ENCODE data around the gene ANKRD23.

Gene ANKRD23

DNA sequence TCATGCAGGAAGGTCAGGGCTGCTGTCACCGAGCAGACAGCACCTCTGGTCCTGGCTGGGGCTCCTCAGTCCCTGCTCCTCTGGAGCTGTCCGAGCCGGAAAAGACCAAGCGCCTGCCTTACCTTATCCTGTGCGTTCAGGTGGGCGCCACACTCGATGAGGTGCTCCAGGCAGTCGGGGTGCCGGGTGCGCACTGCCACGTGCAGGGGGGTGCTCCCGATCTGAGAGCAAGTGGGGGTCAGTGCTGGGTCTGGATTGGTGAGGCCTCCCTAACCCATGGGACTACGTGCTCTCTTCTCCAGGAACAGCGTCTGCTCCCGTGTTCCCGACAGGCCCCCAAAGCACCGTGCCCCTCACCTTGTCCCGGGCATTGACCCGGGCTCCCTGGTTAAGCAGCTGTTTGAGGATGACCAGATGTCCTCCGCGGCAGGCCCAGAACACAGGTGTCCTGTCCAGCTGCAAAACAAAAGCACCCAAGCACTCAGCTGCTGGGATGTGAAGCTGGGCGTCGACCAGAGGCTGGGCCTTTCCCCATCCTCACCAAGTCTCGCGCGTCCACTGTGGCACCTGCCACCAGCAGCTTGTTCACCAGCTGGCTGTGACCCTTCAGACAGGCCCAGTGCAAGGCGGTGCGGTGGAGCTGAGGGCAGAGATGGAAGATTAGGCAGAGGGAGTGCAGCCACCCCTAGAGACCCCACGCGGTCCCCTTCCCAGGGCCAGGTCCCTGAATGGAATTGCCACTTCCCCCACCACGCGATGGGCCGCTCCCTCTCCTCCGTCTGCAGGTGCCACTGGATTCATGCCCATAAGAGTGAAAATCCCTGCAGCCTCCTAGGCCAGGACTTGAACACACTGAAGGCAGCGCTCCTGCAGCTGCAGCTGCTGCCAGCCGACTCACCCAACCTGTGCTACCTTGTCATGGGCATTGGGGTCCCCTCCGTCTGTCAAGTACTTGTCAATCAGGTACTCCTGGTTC lies 3.7 kb downstream of the ANKRD23 start:
- Histone ChIP-seq H3K36me3 (ENCODE audit: insufficient read depth, low read length) (no peaks in the 10 kb centered on the region), H3K4me2 (ENCODE audit: low read length) (no peak overlapping the region), H3K9me3 (replicated peaks; ENCODE audit: low read length) (no peaks in the 10 kb centered on the region), H3K4me1 (ENCODE audit: control insufficient read depth, insufficient read depth, low read length) (no peaks in the 10 kb centered on the region), H3K4me3 (ENCODE audit: low read length) (no peak overlapping the region), H3K9ac (ENCODE audit: low read depth, low read length) (no peak overlapping the region), H3K27me3 (ENCODE audit: control insufficient read depth, insufficient read depth, low read length) (no peaks in the 10 kb centered on the region)

DNA sequence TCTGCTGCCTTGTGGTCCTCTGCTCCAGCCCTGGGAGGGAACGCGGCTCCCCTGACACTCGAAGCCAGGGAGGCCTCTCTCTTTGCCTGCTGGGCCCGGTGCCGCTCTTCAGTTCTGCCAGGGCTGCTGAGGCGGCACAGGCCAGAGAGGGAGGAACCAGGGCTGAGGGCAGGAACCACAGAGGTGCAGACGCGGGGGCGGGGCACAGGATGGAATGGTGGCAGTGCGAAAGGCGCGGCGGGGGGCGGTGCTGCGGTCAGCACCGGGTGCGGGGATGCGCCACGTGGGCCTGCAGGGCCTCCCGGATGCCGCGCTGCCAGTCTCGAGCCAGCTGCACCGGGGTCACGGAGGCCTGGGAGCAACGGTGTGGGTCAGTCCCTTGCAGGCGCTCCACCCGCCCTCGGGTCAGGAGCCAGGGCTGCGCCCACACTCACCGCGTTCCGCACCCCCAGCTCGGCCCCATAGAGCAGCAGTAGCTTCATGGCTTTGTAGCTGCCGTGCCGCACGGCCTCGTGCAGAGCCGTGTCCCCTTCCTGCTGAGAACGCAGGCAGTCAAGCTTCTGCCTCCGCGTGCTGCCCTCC lies 4.4 kb downstream of the ANKRD23 start:
- H3K4me2 ChIP-seq (ENCODE audit: low read length), result no peak overlapping the region
- H3K9ac ChIP-seq (ENCODE audit: low read depth, low read length), result no peak overlapping the region
- H3K36me3 ChIP-seq (ENCODE audit: insufficient read depth, low read length), result no peaks in the 10 kb centered on the region
- no peaks in the 10 kb centered on the region for H3K27me3 ChIP-seq (ENCODE audit: control insufficient read depth, insufficient read depth, low read length)
- H3K4me1 ChIP-seq (ENCODE audit: control insufficient read depth, insufficient read depth, low read length), result no peaks in the 10 kb centered on the region
- H3K4me3 ChIP-seq (ENCODE audit: low read length), result no peak overlapping the region
- no peaks in the 10 kb centered on the region for H3K9me3 ChIP-seq (replicated peaks; ENCODE audit: low read length)

DNA sequence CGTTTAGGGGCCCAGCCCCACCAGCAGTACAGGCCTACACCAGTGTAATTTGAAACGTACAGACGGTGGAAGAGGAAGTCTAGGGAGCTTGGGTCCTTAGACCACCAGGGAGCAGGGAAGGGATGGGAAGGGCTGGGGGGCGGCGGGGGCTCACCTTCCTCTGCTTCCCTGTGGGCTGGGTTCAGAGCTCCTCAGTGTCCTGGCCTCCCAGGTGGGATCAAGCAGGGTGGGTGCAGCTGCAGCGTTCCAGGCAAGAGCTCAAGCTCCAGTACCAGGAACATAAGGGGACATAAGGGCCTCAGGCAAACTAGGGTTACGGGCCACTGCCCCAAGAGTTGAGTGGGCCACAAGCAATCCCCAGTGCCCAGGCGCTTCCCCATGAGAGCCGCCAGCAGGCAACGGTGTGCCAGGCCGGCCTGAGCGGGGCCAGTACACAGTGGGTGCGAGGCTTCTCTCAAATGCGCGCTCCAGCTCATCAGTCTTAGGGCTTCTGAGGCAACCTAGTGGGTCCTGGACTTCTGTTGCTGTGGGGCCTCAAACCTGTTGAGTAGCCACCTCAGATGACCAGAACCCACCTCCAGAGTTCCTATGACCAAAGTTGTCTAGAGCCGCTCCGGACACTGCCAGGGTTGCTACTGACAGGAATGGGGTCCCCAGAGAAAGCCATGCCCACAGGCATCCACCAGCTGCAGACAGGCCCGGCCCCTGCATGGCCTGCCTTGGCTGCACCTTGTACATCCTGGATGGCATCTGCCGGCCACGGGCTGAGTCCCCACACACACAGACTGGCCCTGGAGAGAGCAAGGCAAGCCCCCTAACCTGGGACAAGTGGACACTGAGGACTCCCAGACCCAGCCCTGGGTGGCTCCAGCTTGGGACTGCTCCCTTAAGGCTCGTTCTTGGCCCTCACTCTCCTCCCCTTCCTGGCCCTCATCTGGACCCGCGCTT lies 5.2 kb downstream of the ANKRD23 start:
- Histone ChIP-seq H3K9me3 (replicated peaks; ENCODE audit: low read length) (no peaks in the 10 kb centered on the region), H3K4me3 (ENCODE audit: low read length) (no peak overlapping the region), H3K4me1 (ENCODE audit: control insufficient read depth, insufficient read depth, low read length) (peaks cover under 1% of the 10 kb centered on the region), H3K9ac (ENCODE audit: low read depth, low read length) (no peak overlapping the region), H3K27me3 (ENCODE audit: control insufficient read depth, insufficient read depth, low read length) (no peaks in the 10 kb centered on the region), H3K4me2 (ENCODE audit: low read length) (no peak overlapping the region), H3K36me3 (ENCODE audit: insufficient read depth, low read length) (no peaks in the 10 kb centered on the region)

DNA sequence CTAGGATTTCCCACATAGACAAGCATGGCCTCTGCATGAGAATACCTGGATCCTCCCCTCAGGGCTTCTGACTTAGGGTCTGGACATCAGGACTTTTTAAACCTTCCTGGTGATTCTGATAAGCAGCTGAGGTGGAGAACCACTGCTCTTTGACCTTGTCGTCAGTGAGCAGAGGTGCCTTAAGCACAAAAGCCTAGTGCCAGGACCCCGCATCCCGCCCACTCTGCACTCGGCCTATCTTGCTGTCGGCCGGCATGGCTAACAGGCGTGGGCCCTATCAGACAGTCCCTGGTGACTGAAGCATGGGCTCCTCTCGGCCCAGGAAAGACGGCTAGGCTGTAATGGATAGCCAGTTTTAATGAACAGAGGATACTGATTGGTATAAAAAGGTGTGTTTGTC lies 6.2 kb downstream of the ANKRD23 start:
- Histone ChIP-seq H3K4me2 (ENCODE audit: low read length) (no peak overlapping the region), H3K36me3 (ENCODE audit: insufficient read depth, low read length) (no peaks in the 10 kb centered on the region), H3K4me3 (ENCODE audit: low read length) (no peak overlapping the region), H3K27me3 (ENCODE audit: control insufficient read depth, insufficient read depth, low read length) (no peaks in the 10 kb centered on the region), H3K9ac (ENCODE audit: low read depth, low read length) (no peak overlapping the region), H3K9me3 (replicated peaks; ENCODE audit: low read length) (no peaks in the 10 kb centered on the region), H3K4me1 (ENCODE audit: control insufficient read depth, insufficient read depth, low read length) (peaks cover 11% of the 10 kb centered on the region)

DNA sequence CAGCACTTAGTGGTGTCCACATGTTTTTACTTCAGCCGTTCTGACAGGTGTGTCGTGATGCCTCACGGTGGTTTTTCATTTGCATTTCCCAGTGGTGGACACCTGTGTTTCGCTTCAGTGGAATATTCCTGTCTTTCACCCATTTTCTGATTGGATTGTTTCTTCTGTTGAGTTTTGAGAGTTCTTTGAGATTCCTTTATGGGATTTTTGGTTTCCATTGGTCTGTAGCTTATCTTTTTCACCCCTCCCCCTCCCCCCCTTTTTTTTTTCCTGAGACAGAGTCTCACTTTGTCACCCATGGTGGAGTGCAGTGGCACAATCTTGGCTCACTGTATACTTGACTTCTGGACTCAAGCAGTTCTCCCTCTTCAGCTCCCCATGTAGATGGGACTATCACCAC lies 8.0 kb downstream of the ANKRD23 start:
- Histone ChIP-seq H3K9ac (ENCODE audit: low read depth, low read length) (no peak overlapping the region), H3K9me3 (replicated peaks; ENCODE audit: low read length) (no peaks in the 10 kb centered on the region), H3K27me3 (ENCODE audit: control insufficient read depth, insufficient read depth, low read length) (no peaks in the 10 kb centered on the region), H3K4me2 (ENCODE audit: low read length) (no peak overlapping the region), H3K4me1 (ENCODE audit: control insufficient read depth, insufficient read depth, low read length) (peaks cover 14% of the 10 kb centered on the region), H3K36me3 (ENCODE audit: insufficient read depth, low read length) (no peaks in the 10 kb centered on the region), H3K4me3 (ENCODE audit: low read length) (no peak overlapping the region)

DNA sequence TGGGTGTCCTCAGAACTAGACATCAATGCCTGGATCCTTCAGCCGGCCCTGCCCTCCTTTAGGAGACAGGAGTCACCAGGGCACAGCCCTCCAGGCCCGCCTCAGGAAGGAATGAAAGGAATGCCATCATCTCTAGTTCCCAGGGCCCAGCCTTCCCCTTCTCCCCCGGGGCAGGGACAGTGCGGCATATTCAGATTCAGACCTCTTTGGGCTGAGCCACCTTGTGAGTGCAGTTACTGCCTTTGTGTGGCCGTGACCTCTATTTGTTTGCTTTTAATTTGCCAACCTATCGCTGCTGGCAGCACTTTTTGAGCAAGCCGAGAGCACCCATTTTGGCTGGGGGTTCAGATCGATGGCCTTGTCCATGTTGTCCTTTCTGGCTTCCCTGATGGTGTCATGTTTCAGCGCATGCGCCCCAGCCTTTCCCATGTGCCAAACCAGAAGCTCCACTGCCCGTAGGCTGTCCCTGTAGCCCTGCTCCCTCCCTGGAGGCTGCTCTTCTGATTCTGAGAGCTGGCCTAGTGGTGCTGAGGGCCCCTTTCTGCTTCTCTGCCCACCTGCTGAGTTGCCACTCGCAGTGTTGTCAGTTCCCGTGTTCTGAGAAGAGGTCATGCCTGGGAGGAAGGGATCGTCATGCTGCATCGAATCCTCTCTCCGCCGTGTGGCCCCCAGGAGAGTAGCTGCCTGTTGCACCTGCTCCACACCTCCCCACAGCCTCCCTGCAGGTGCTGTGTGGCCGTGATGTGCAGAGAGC lies 10.9 kb downstream of the ANKRD23 start:
- Histone ChIP-seq H3K27me3 (ENCODE audit: control insufficient read depth, insufficient read depth, low read length) (no peaks in the 10 kb centered on the region), H3K4me1 (ENCODE audit: control insufficient read depth, insufficient read depth, low read length) (peaks cover 14% of the 10 kb centered on the region), H3K4me3 (ENCODE audit: low read length) (peak overlapping the region; percentile 11), H3K9me3 (replicated peaks; ENCODE audit: low read length) (no peaks in the 10 kb centered on the region), H3K36me3 (ENCODE audit: insufficient read depth, low read length) (peaks cover 5% of the 10 kb centered on the region), H3K4me2 (ENCODE audit: low read length) (peak overlapping the region; percentile 46), H3K9ac (ENCODE audit: low read depth, low read length) (no peak overlapping the region)

DNA sequence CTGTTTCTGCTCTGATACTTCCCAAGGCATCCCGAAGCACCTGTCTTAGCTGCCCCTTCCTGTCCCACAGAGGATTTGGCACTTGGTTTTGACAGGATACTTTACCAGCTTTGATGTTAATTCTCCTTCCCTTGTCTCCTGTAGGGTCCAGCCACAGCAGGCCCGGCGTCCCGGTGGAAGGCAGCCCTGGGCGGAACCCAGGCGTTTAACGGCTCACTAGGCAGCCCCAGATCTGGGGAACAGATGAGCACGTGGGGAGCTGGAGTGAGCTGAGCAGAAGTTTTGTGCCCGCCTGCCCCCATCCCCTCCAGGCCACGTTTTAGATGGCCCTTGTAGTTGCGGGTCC lies 11.4 kb downstream of the ANKRD23 start:
- Histone ChIP-seq H3K36me3 (ENCODE audit: insufficient read depth, low read length) (peaks cover 5% of the 10 kb centered on the region), H3K9ac (ENCODE audit: low read depth, low read length) (no peak overlapping the region), H3K4me3 (ENCODE audit: low read length) (no peak overlapping the region), H3K9me3 (replicated peaks; ENCODE audit: low read length) (no peaks in the 10 kb centered on the region), H3K4me1 (ENCODE audit: control insufficient read depth, insufficient read depth, low read length) (peaks cover 14% of the 10 kb centered on the region), H3K27me3 (ENCODE audit: control insufficient read depth, insufficient read depth, low read length) (no peaks in the 10 kb centered on the region), H3K4me2 (ENCODE audit: low read length) (no peak overlapping the region)

DNA sequence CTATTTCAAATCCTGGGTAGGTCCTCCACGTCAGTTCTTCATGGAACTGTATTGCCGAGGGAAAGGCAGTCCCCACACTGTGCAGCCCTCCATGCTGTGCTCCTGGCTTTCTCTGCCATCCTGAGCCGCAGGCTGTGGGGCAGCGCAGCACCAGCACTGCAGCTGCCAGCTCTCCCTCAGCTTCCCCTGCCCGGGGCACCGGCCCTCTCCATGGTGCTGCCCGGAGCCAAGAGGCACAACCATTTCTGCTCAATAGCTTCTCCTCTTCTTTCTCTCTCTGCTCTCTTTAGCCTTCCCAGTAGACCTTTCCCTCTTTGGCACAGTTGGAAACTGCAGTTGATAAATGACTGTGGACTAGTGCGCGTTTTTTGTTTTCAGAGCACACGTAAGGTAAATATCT lies 12.1 kb downstream of the ANKRD23 start:
- peaks cover 14% of the 10 kb centered on the region for H3K4me1 ChIP-seq (ENCODE audit: control insufficient read depth, insufficient read depth, low read length)
- no peaks in the 10 kb centered on the region for H3K27me3 ChIP-seq (ENCODE audit: control insufficient read depth, insufficient read depth, low read length)
- H3K4me2 ChIP-seq (ENCODE audit: low read length), result no peak overlapping the region
- no peaks in the 10 kb centered on the region for H3K9me3 ChIP-seq (replicated peaks; ENCODE audit: low read length)
- H3K4me3 ChIP-seq (ENCODE audit: low read length), result no peak overlapping the region
- no peak overlapping the region for H3K9ac ChIP-seq (ENCODE audit: low read depth, low read length)
- peaks cover 8% of the 10 kb centered on the region for H3K36me3 ChIP-seq (ENCODE audit: insufficient read depth, low read length)

DNA sequence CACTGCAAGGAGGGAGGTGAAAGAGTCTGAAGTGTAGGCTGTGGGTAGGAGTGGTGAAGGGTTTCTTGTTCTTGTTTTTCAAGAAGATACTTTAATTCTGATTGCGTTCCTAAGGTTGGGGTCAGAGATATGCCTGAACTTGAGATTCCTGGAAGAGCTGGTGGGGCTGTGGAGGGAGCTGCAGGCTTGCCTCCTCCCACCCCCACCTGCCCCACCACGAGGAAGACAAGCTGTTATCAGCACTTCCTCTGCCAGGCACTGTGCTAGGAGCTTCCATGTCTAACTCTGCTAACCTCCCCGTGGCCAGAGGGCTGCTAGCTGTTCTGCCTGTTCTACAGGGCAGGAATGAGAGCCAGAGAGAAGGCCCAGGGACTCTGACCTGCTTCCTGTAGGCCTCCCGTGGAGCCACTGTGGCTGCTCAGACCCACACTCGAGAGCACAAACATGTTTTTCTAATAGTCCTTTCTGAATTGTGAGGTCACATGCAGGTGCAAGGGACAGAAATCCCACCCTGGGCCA lies 13.7 kb downstream of the ANKRD23 start:
- Histone ChIP-seq H3K4me3 (ENCODE audit: low read length) (no peak overlapping the region), H3K4me2 (ENCODE audit: low read length) (no peak overlapping the region), H3K9ac (ENCODE audit: low read depth, low read length) (no peak overlapping the region), H3K4me1 (ENCODE audit: control insufficient read depth, insufficient read depth, low read length) (peaks cover 14% of the 10 kb centered on the region), H3K27me3 (ENCODE audit: control insufficient read depth, insufficient read depth, low read length) (no peaks in the 10 kb centered on the region), H3K9me3 (replicated peaks; ENCODE audit: low read length) (no peaks in the 10 kb centered on the region), H3K36me3 (ENCODE audit: insufficient read depth, low read length) (peaks cover 9% of the 10 kb centered on the region)

DNA sequence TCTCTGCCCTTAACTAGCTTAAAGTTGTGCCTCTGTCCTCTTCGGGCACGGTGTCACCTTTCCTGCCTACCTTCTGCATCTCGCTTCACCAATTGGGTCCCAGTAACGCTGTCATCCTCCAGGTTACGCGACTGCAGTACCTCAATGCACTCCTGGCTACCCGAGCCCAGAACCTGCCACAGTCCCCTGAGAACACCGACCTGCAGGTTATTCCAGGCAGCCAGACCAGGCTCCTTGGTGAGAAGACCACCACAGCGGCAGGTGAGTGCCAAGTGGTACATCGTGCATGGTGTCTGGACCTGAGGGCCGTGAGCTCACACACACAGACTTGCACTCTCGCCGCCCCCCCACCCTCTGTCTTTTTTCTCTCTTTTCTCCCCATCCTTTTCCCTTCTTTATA lies 14.9 kb downstream of the ANKRD23 start:
- H3K9ac ChIP-seq (ENCODE audit: low read depth, low read length), result no peak overlapping the region
- no peak overlapping the region for H3K4me3 ChIP-seq (ENCODE audit: low read length)
- no peaks in the 10 kb centered on the region for H3K9me3 ChIP-seq (replicated peaks; ENCODE audit: low read length)
- H3K36me3 ChIP-seq (ENCODE audit: insufficient read depth, low read length), result peaks cover 9% of the 10 kb centered on the region
- H3K27me3 ChIP-seq (ENCODE audit: control insufficient read depth, insufficient read depth, low read length), result no peaks in the 10 kb centered on the region
- no peak overlapping the region for H3K4me2 ChIP-seq (ENCODE audit: low read length)
- H3K4me1 ChIP-seq (ENCODE audit: control insufficient read depth, insufficient read depth, low read length), result peaks cover 14% of the 10 kb centered on the region
